IMR-90 (cell line): ENCODE results near the gene SPARC. TPM values are rescaled to one million over a fixed set of nuclear protein-coding genes. Genes with fewer than 3 reads are reported as not detected.

Experiments used
- ATAC-seq: fragments of 200-7000 bp; cut with Tn5 transposase; 2 replicates; pipeline ENCODE4 v1.9.1; 2020; ENCODE audit warnings: low read depth, mild to moderate bottlenecking, moderate library complexity
- BruUV-seq: library from RNA; stranded (reverse); fragments of 400-500 nt; replicated peaks from 2 replicates; lab custom pipeline; 2021; lab: Mats Ljungman, UMichigan
- CTCF ChIA-PET: fragments of 300-600 bp; formaldehyde crosslinking; extraction: SDS; loops from one replicate; lab custom pipeline; 2021; ENCODE audit warnings: antibody characterized with exemption; lab: Yijun Ruan, JAX
- POLR2A ChIA-PET: fragments of 300-600 bp; sonication (Branson Sonifier 250); formaldehyde crosslinking; loops from one replicate; lab custom pipeline; 2022; ENCODE audit warnings: antibody characterized with exemption; ENCODE audit not compliant: unreplicated experiment; lab: Charles Lee
- DNase-seq: peaks from one replicate; pipeline ENCODE4 v3.0.0; 2013
- H2AFZ ChIP-seq: replicated peaks from 2 replicates; pipeline ENCODE3; 2013; ENCODE audit warnings: low read length, mild to moderate bottlenecking; ENCODE audit not compliant: poor library complexity
- H2AK5ac ChIP-seq: 2 replicates; pipeline ENCODE4 v1.6.1; 2013; ENCODE audit warnings: low read depth, low read length, inconsistent platforms
- H2AK9ac ChIP-seq: replicated peaks from 2 replicates; pipeline ENCODE3; 2013; ENCODE audit warnings: mild to moderate bottlenecking, low read depth, low read length, moderate library complexity; ENCODE audit not compliant: poor library complexity
- H2BK120ac ChIP-seq: 2 replicates; pipeline ENCODE4 v1.6.1; 2013; ENCODE audit warnings: low read depth, low read length, inconsistent platforms
- H2BK15ac ChIP-seq: 3 replicates; pipeline ENCODE4 v1.6.1; 2013; ENCODE audit warnings: low read depth, low read length, inconsistent platforms
- H2BK20ac ChIP-seq: 2 replicates; pipeline ENCODE4 v1.6.1; 2013; ENCODE audit warnings: low read depth, mild to moderate bottlenecking, inconsistent platforms, low read length, moderate library complexity
- H2BK5ac ChIP-seq: 2 replicates; pipeline ENCODE4 v1.6.1; 2013; ENCODE audit warnings: mild to moderate bottlenecking, low read depth, low read length, inconsistent platforms; ENCODE audit not compliant: poor library complexity, severe bottlenecking
- H3K14ac ChIP-seq: replicated peaks from 2 replicates; pipeline ENCODE4 v1.6.1; 2013; ENCODE audit warnings: low read depth, low read length, inconsistent platforms
- H3K18ac ChIP-seq: 2 replicates; pipeline ENCODE4 v1.6.1; 2013; ENCODE audit warnings: low read depth, low read length, control low read depth
- H3K23ac ChIP-seq: 2 replicates; pipeline ENCODE4 v1.6.1; 2013; ENCODE audit warnings: low read depth, low read length, inconsistent platforms
- H3K27ac ChIP-seq: 2 replicates; pipeline ENCODE4 v1.5.1; 2013; ENCODE audit warnings: mild to moderate bottlenecking, control low read depth, low read length; ENCODE audit not compliant: insufficient read depth
- H3K27me3 ChIP-seq: 2 replicates; pipeline ENCODE4 v1.6.1; 2013; ENCODE audit warnings: low read length; ENCODE audit not compliant: control insufficient read depth, insufficient read depth
- H3K36me3 ChIP-seq: 2 replicates; pipeline ENCODE4 v1.6.1; 2013; ENCODE audit warnings: low read length, mixed read lengths; ENCODE audit not compliant: control insufficient read depth, insufficient read depth
- H3K4ac ChIP-seq: 2 replicates; pipeline ENCODE4 v1.6.1; 2013; ENCODE audit warnings: low read depth, low read length, inconsistent platforms
- H3K4me1 ChIP-seq: 2 replicates; pipeline ENCODE4 v1.6.1; 2013; ENCODE audit warnings: low read length, mixed read lengths; ENCODE audit not compliant: control insufficient read depth, insufficient read depth
- H3K4me2 ChIP-seq: 2 replicates; pipeline ENCODE4 v1.6.1; 2013; ENCODE audit warnings: low read depth, mild to moderate bottlenecking, control low read depth, low read length, moderate library complexity
- H3K4me3 ChIP-seq: 2 replicates; pipeline ENCODE4 v1.5.1; 2013; ENCODE audit warnings: low read depth, mild to moderate bottlenecking, control low read depth, low read length, moderate library complexity; ENCODE audit not compliant: insufficient read depth
- H3K56ac ChIP-seq: 2 replicates; pipeline ENCODE4 v1.6.1; 2013; ENCODE audit warnings: low read length, inconsistent platforms; ENCODE audit not compliant: insufficient read depth; ENCODE audit errors: extremely low read depth
- H3K79me1 ChIP-seq, 2 experiments: 2 replicates each; pipeline ENCODE4 v1.6.1; 2013; ENCODE audit warnings: low read length in 2 of 2, inconsistent platforms in 1 of 2, low read depth in 1 of 2
- H3K9ac ChIP-seq: 2 replicates; pipeline ENCODE4 v1.6.1; 2013; ENCODE audit warnings: low read depth, low read length, control low read depth
- H3K9me1 ChIP-seq: 2 replicates; pipeline ENCODE4 v1.6.1; 2013; ENCODE audit warnings: low read length, inconsistent platforms; ENCODE audit not compliant: insufficient read depth
- H3K9me3 ChIP-seq: 2 replicates; pipeline ENCODE4 v1.6.1; 2013; ENCODE audit warnings: low read length; ENCODE audit not compliant: control insufficient read depth, insufficient read depth
- H4K20me1 ChIP-seq: 2 replicates; pipeline ENCODE4 v1.6.1; 2013; ENCODE audit warnings: low read length, inconsistent platforms; ENCODE audit not compliant: insufficient read depth
- H4K5ac ChIP-seq: 2 replicates; pipeline ENCODE4 v1.6.1; 2013; ENCODE audit warnings: mild to moderate bottlenecking, low read depth, low read length, control low read depth
- H4K8ac ChIP-seq, 2 experiments: 2 replicates each; pipeline ENCODE4 v1.6.1; 2013; ENCODE audit warnings: low read depth in 2 of 2, low read length in 2 of 2, control low read depth in 1 of 2, inconsistent platforms in 1 of 2
- H4K91ac ChIP-seq: 2 replicates; pipeline ENCODE4 v1.6.1; 2013; ENCODE audit warnings: low read depth, low read length, inconsistent platforms; ENCODE audit not compliant: insufficient read depth
- BHLHE40 ChIP-seq: fragments of 150-350 bp; IDR thresholded peaks from 2 replicates; pipeline ENCODE4 v1.6.1; 2016; ENCODE audit warnings: mild to moderate bottlenecking, low read depth, low read length
- CHD1 ChIP-seq: IDR thresholded peaks from 2 replicates; pipeline ENCODE4 v1.6.1; 2012; ENCODE audit warnings: low read depth, low read length, improper control_type of control experiment
- FOS ChIP-seq: fragments of 150-350 bp; IDR thresholded peaks from 2 replicates; pipeline ENCODE4 v1.6.1; 2016; ENCODE audit warnings: low read depth, low read length
- MAZ ChIP-seq: IDR thresholded peaks from 2 replicates; pipeline ENCODE4 v1.6.1; 2012; ENCODE audit warnings: low read depth, mild to moderate bottlenecking, low read length, improper control_type of control experiment, moderate library complexity, borderline replicate concordance
- NFE2L2 ChIP-seq: fragments of 150-350 bp; IDR thresholded peaks from 2 replicates; pipeline ENCODE4 v1.6.1; 2016; ENCODE audit warnings: low read depth, mild to moderate bottlenecking, low read length
- RAD21 ChIP-seq: IDR thresholded peaks from 2 replicates; pipeline ENCODE4 v1.6.1; 2012; ENCODE audit warnings: low read length, improper control_type of control experiment
- RFX5 ChIP-seq: IDR thresholded peaks from 2 replicates; pipeline ENCODE4 v1.8.0; 2012; ENCODE audit warnings: low read depth, mild to moderate bottlenecking, low read length, moderate library complexity
- WGBS, 2 experiments: methylation state at CpG; one replicate each; pipeline versions ENCODE4 v1.1.5 to v1.1.7; 2013; ENCODE audit warnings: missing lambda C conversion rate in 2 of 2; ENCODE audit not compliant: insufficient read length in 1 of 2; ENCODE audit errors: extremely low coverage in 2 of 2; 5-methylcytosine and 5-hydroxymethylcytosine counted together
- dilution Hi-C: fragments of 300-500 bp; cut with HindIII; formaldehyde crosslinking; loops from one replicate; pipeline ENCODE4 v1.14.3; 2018; ENCODE audit warnings: low sequenced_read_pairs; ENCODE audit not compliant: unreplicated experiment
- in situ Hi-C: fragments of 300-500 bp; cut with MboI; formaldehyde crosslinking; loops from 3 replicates; pipeline ENCODE4 v1.14.3; 2019; ENCODE audit warnings: low sequenced_read_pairs, inconsistent platforms, mixed read lengths
- intact Hi-C: fragments of 100-400 bp; cut with micrococcal nuclease; formaldehyde crosslinking; loops from 2 replicates; pipeline ENCODE4 v1.10.0; 2022
- polyA plus RNA-seq, 3 experiments: library from polyadenylated mRNA; depleted of rRNA; stranded (reverse); fragments of >200 nt; gene quantifications; 2 replicates each; pipeline ENCODE4 v1.2.3, GENCODE V29; 2012; ENCODE audit warnings: low replicate concordance in 1 of 3
- total RNA-seq: library from RNA; depleted of rRNA; stranded (reverse); fragments of >200 nt; gene quantifications from 2 replicates; pipeline ENCODE4 v1.2.3, GENCODE V29; 2012
- TF ChIP-seq, protein P1 (sequence below): conservative IDR thresholded peaks from 2 replicates; pipeline ENCODE4 v1.5.1; 2012; ENCODE audit warnings: mild to moderate bottlenecking, low read depth, low read length, improper control_type of control experiment

SPARC gene
- total and polyA plus RNA-seq, 2 of the 4 experiments (the other 2 are of a cell fraction): 1,186 to 4,692 TPM

DNA sequence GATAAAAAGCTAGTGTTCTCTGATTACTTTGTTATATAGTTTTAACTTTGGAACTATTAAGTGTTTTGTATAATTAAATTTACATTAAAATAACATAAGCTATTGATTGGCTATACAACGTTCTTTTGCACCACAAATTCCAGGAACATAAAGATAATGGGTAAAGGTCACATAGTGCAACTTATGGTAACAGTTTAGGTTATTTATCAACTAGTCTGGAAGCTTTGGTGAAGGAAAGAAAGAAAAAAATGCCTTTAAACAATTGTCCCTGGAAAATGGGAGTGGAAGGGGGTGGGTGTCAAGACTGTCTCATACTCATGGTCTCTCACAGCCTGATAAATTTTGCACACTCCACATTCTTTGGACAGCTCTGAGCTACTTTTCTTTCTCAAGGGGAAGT is 17.1 kb upstream of the SPARC start:
- no CpG with 5 or more reads among the region's 1 CpG for WGBS, 2 experiments
- no peak overlapping the region for H3K9ac ChIP-seq
- intact Hi-C loops: no loop called here
- no peak overlapping the region for H3K4me2 ChIP-seq
- H2AFZ ChIP-seq: no peak overlapping the region
- no peaks in the 10 kb centered on the region for H3K36me3 ChIP-seq
- no peaks in the 10 kb centered on the region for H3K27me3 ChIP-seq
- H3K14ac ChIP-seq: no peak overlapping the region
- in situ Hi-C loops: loop anchor here (5.0 kb wide), 1 partner anchor 34 kb away; no protein-coding TSS in a partner anchor
- H4K8ac ChIP-seq: no peak overlapping the region
- H4K5ac ChIP-seq: no peak overlapping the region
- H2AK5ac ChIP-seq: no peak overlapping the region
- H3K23ac ChIP-seq: no peak overlapping the region
- TF ChIP-seq FOS (no peak), MAZ (no peak), CHD1 (no peak), RAD21 (no peak), NFE2L2 (no peak), RFX5 (no peak), BHLHE40 (no peak)
- TF ChIP-seq, protein P1, sequence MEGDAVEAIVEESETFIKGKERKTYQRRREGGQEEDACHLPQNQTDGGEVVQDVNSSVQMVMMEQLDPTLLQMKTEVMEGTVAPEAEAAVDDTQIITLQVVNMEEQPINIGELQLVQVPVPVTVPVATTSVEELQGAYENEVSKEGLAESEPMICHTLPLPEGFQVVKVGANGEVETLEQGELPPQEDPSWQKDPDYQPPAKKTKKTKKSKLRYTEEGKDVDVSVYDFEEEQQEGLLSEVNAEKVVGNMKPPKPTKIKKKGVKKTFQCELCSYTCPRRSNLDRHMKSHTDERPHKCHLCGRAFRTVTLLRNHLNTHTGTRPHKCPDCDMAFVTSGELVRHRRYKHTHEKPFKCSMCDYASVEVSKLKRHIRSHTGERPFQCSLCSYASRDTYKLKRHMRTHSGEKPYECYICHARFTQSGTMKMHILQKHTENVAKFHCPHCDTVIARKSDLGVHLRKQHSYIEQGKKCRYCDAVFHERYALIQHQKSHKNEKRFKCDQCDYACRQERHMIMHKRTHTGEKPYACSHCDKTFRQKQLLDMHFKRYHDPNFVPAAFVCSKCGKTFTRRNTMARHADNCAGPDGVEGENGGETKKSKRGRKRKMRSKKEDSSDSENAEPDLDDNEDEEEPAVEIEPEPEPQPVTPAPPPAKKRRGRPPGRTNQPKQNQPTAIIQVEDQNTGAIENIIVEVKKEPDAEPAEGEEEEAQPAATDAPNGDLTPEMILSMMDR: no peak
- no peak overlapping the region; the same call in 1 of the 2 replicates for H4K91ac ChIP-seq
- no peak overlapping the region for H3K56ac ChIP-seq
- H3K4ac ChIP-seq: no peak overlapping the region
- no peak for ATAC-seq
- H3K79me1 ChIP-seq: peaks cover 0 to 7% of the 10 kb centered on the region in 2 experiments; a peak in 2 of 4 replicates
- no peak overlapping the region for H3K4me3 ChIP-seq
- H2BK15ac ChIP-seq: no peak overlapping the region
- H3K4me1 ChIP-seq: peaks cover 9% of the 10 kb centered on the region
- H2BK120ac ChIP-seq: no peak overlapping the region
- no peaks in the 10 kb centered on the region for H4K20me1 ChIP-seq
- peaks cover 4% of the 10 kb centered on the region; the same call in 1 of the 2 replicates for H3K9me1 ChIP-seq
- H3K9me3 ChIP-seq: no peaks in the 10 kb centered on the region
- peak overlapping the region; percentile 20; the same call in 1 of the 2 replicates for H2BK20ac ChIP-seq
- ChIA-PET CTCF (no interaction called here), POLR2A (interaction anchor here (1.5 kb wide), 1 partner anchor 17 kb away, joined by 4 read pairs; the partner anchor contains the start of gene SPARC)
- H2BK5ac ChIP-seq: no peak overlapping the region
- no peak overlapping the region for H3K27ac ChIP-seq
- DNase-seq: no peak
- dilution Hi-C loops: no loop called here
- no TSS peak for BruUV-seq
- no peak overlapping the region for H2AK9ac ChIP-seq
- H3K18ac ChIP-seq: no peak overlapping the region
